ENCODE data around the gene PLEKHG3.

DNA sequence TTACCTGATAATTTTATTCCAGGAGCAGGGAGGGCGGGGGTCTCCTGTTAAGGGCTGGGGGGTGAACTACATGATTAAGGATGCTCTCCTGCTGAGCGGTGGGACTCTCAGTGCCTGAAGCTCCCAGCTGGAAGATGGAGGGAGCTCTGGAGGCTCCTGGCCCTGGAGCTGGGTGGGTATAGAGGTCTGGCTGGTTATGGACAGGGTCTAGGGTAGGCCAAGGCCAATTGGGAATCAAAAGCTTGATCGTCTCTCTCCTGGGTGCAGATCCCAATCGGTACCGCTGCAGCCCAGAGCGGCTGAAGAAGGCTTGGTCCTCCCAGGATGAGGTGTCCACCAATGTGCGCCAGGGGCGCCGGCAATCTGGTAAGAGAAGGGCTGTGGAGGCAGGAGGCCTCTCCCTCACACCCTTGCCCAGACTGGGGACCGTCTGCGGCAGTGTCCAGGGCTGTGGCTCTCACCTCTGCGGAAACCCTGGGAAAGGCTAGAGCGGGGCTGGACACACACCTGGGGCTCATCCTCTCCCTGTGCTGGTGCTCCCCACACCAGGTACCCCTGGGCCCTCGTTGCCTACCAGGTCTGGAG, 28.4 kb downstream of the PLEKHG3 start:
- TF ChIP-seq ZNF232 (CRISPR knock-in tag; IDR thresholded peaks at IDR 0.05) (no peak), NR2C2 (CRISPR knock-in tag; IDR thresholded peaks at IDR 0.05) (no peak), EMX1 (CRISPR knock-in tag; IDR thresholded peaks at IDR 0.05) (no peak), IRF2 (CRISPR knock-in tag; IDR thresholded peaks at IDR 0.05; ENCODE audit: borderline replicate concordance, low read depth) (no peak), TEAD4 (CRISPR knock-in tag; IDR thresholded peaks at IDR 0.05) (no peak), NFE2L1 (CRISPR knock-in tag; IDR thresholded peaks at IDR 0.05) (no peak), JUN (CRISPR knock-in tag; IDR thresholded peaks at IDR 0.05) (no peak)
- TF ChIP-seq, protein P1, sequence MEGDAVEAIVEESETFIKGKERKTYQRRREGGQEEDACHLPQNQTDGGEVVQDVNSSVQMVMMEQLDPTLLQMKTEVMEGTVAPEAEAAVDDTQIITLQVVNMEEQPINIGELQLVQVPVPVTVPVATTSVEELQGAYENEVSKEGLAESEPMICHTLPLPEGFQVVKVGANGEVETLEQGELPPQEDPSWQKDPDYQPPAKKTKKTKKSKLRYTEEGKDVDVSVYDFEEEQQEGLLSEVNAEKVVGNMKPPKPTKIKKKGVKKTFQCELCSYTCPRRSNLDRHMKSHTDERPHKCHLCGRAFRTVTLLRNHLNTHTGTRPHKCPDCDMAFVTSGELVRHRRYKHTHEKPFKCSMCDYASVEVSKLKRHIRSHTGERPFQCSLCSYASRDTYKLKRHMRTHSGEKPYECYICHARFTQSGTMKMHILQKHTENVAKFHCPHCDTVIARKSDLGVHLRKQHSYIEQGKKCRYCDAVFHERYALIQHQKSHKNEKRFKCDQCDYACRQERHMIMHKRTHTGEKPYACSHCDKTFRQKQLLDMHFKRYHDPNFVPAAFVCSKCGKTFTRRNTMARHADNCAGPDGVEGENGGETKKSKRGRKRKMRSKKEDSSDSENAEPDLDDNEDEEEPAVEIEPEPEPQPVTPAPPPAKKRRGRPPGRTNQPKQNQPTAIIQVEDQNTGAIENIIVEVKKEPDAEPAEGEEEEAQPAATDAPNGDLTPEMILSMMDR (IDR thresholded peaks at IDR 0.05): no peak
- TF ChIP-seq, protein P2, sequence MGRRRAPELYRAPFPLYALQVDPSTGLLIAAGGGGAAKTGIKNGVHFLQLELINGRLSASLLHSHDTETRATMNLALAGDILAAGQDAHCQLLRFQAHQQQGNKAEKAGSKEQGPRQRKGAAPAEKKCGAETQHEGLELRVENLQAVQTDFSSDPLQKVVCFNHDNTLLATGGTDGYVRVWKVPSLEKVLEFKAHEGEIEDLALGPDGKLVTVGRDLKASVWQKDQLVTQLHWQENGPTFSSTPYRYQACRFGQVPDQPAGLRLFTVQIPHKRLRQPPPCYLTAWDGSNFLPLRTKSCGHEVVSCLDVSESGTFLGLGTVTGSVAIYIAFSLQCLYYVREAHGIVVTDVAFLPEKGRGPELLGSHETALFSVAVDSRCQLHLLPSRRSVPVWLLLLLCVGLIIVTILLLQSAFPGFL (CRISPR knock-in tag; IDR thresholded peaks at IDR 0.05; ENCODE audit: borderline replicate concordance): no peak
- TF ChIP-seq, protein P3, sequence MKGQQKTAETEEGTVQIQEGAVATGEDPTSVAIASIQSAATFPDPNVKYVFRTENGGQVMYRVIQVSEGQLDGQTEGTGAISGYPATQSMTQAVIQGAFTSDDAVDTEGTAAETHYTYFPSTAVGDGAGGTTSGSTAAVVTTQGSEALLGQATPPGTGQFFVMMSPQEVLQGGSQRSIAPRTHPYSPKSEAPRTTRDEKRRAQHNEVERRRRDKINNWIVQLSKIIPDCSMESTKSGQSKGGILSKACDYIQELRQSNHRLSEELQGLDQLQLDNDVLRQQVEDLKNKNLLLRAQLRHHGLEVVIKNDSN (CRISPR knock-in tag; IDR thresholded peaks at IDR 0.05): no peak

All from WTC11 (cell line).